Muscle of leg (tissue), 11 donors: ENCODE measurements around the gene SUGCT. TPM values are rescaled to one million over a fixed set of nuclear protein-coding genes. Genes with fewer than 3 reads are reported as not detected.
A peak's percentile ranks its signal among the peaks of the same experiment; 100 is the strongest.

Experiments
- DNase-seq: peaks from one replicate; pipeline ENCODE4 v3.0.0; 2013
- H3K27ac ChIP-seq: one replicate; pipeline ENCODE4 v1.5.1; 2013; ENCODE audit warnings: mild to moderate bottlenecking, low read length, control low read depth
- H3K27me3 ChIP-seq: one replicate; pipeline ENCODE4 v1.6.1; 2013; ENCODE audit warnings: low read length; ENCODE audit not compliant: control insufficient read depth, insufficient read depth
- H3K36me3 ChIP-seq: one replicate; pipeline ENCODE4 v1.6.1; 2013; ENCODE audit warnings: low read length; ENCODE audit not compliant: control insufficient read depth, insufficient read depth
- H3K4me1 ChIP-seq: one replicate; pipeline ENCODE4 v1.6.1; 2013; ENCODE audit warnings: low read length; ENCODE audit not compliant: control insufficient read depth, insufficient read depth
- H3K4me3 ChIP-seq: one replicate; pipeline ENCODE4 v1.5.1; 2013; ENCODE audit warnings: low read length, control low read depth
- H3K9me3 ChIP-seq: replicated peaks from 2 replicates; pipeline ENCODE4 v1.6.1; 2013; ENCODE audit warnings: low read depth, low read length; ENCODE audit not compliant: control insufficient read depth
- WGBS: methylation state at CpG from one replicate; pipeline ENCODE4 v1.1.5; 2013; ENCODE audit warnings: missing lambda C conversion rate; ENCODE audit not compliant: insufficient coverage; 5-methylcytosine and 5-hydroxymethylcytosine counted together
- polyA plus RNA-seq, 8 donors: library from polyadenylated mRNA; unstranded; fragments of 120-200 nt; gene quantifications; one replicate each; pipeline versions ENCODE4 v1.2.1 to v1.2.3, GENCODE V29; 2013; ENCODE audit warnings: inconsistent platforms in 1 of 8, low replicate concordance in 1 of 8; ENCODE audit not compliant: insufficient read length in 8 of 8, insufficient read depth in 1 of 8
- total RNA-seq: library from RNA; stranded (reverse); fragments of 120-200 nt; gene quantifications from one replicate; pipeline ENCODE4 v1.2.4, GENCODE V29; 2013

SUGCT gene
- total and polyA plus RNA-seq, 9 donors: 1.7 to 6.1 (median 3.3) TPM

- DNase-seq: peak; percentile 16
- Histone ChIP-seq H3K4me3 (no peak overlapping the region), H3K4me1 (peaks cover 11% of the 10 kb centered on the region), H3K36me3 (no peaks in the 10 kb centered on the region), H3K27ac (no peak overlapping the region), H3K27me3 (no peaks in the 10 kb centered on the region), H3K9me3 (no peaks in the 10 kb centered on the region)
- WGBS: 95% methylated on average over 8 of the region's 10 CpGs
Observed at GRCh38 chr7:40828686-40829600, 694.1 kb downstream of the SUGCT start.

- Histone ChIP-seq H3K4me3 (no peak overlapping the region), H3K36me3 (no peaks in the 10 kb centered on the region), H3K27me3 (no peaks in the 10 kb centered on the region), H3K9me3 (no peaks in the 10 kb centered on the region), H3K4me1 (no peaks in the 10 kb centered on the region), H3K27ac (no peak overlapping the region)
- no CpG with 5 or more reads among the region's 3 CpGs for WGBS
- peak; percentile 65 for DNase-seq
Observed at GRCh38 chr7:40833191-40833887, 698.5 kb downstream of the SUGCT start.

GRCh38 chr7:40833888-40834234 is 699.1 kb downstream of the SUGCT start:
- no peaks in the 10 kb centered on the region for H3K4me1 ChIP-seq
- H3K9me3 ChIP-seq: no peaks in the 10 kb centered on the region
- H3K36me3 ChIP-seq: no peaks in the 10 kb centered on the region
- H3K27ac ChIP-seq: no peak overlapping the region
- DNase-seq: peak; percentile 28
- H3K27me3 ChIP-seq: no peaks in the 10 kb centered on the region
- WGBS: 71% methylated on average over 1 of the region's 2 CpGs
- no peak overlapping the region for H3K4me3 ChIP-seq

- H3K27ac ChIP-seq: no peak overlapping the region
- no peak for DNase-seq
- no peaks in the 10 kb centered on the region for H3K27me3 ChIP-seq
- WGBS: 100% methylated on average over 1 of the region's 6 CpGs
- H3K36me3 ChIP-seq: no peaks in the 10 kb centered on the region
- H3K4me3 ChIP-seq: no peak overlapping the region
- H3K4me1 ChIP-seq: no peaks in the 10 kb centered on the region
- peaks cover 9% of the 10 kb centered on the region for H3K9me3 ChIP-seq
Observed at GRCh38 chr7:40836218-40836617, 701.4 kb downstream of the SUGCT start.

GRCh38 chr7:40839881-40840280 is 705.1 kb downstream of the SUGCT start:
- Histone ChIP-seq H3K9me3 (peaks cover 9% of the 10 kb centered on the region), H3K27me3 (no peaks in the 10 kb centered on the region), H3K4me3 (no peak overlapping the region), H3K27ac (no peak overlapping the region), H3K4me1 (no peaks in the 10 kb centered on the region), H3K36me3 (no peaks in the 10 kb centered on the region)
- DNase-seq: no peak
- 75% methylated on average over 1 of the region's 3 CpGs for WGBS

- no peak overlapping the region for H3K27ac ChIP-seq
- no peaks in the 10 kb centered on the region for H3K4me1 ChIP-seq
- H3K4me3 ChIP-seq: no peak overlapping the region
- H3K36me3 ChIP-seq: no peaks in the 10 kb centered on the region
- DNase-seq: no peak
- H3K9me3 ChIP-seq: peaks cover 9% of the 10 kb centered on the region
- H3K27me3 ChIP-seq: no peaks in the 10 kb centered on the region
Observed at GRCh38 chr7:40840990-40841389, 706.2 kb downstream of the SUGCT start.

GRCh38 chr7:40842641-40843040 is 707.8 kb downstream of the SUGCT start:
- DNase-seq: no peak
- no peaks in the 10 kb centered on the region for H3K4me1 ChIP-seq
- no peak overlapping the region for H3K4me3 ChIP-seq
- H3K27me3 ChIP-seq: no peaks in the 10 kb centered on the region
- peaks cover 9% of the 10 kb centered on the region for H3K9me3 ChIP-seq
- no peak overlapping the region for H3K27ac ChIP-seq
- no peaks in the 10 kb centered on the region for H3K36me3 ChIP-seq

GRCh38 chr7:40843338-40843985 is 708.7 kb downstream of the SUGCT start:
- WGBS: 92% methylated on average over 8 of the region's 8 CpGs
- Histone ChIP-seq H3K4me3 (no peak overlapping the region), H3K9me3 (peaks cover 9% of the 10 kb centered on the region), H3K4me1 (no peaks in the 10 kb centered on the region), H3K27ac (no peak overlapping the region), H3K36me3 (no peaks in the 10 kb centered on the region), H3K27me3 (no peaks in the 10 kb centered on the region)
- DNase-seq: no peak

- no peaks in the 10 kb centered on the region for H3K27me3 ChIP-seq
- peak; percentile 70 for DNase-seq
- H3K9me3 ChIP-seq: no peaks in the 10 kb centered on the region
- H3K36me3 ChIP-seq: no peaks in the 10 kb centered on the region
- H3K4me1 ChIP-seq: no peaks in the 10 kb centered on the region
- no CpG with 5 or more reads among the region's 6 CpGs for WGBS
- no peak overlapping the region for H3K27ac ChIP-seq
- no peak overlapping the region for H3K4me3 ChIP-seq
Observed at GRCh38 chr7:40845943-40846342, 711.1 kb downstream of the SUGCT start.

GRCh38 chr7:40847921-40848320 is 713.1 kb downstream of the SUGCT start:
- WGBS: no CpG with 5 or more reads among the region's 2 CpGs
- Histone ChIP-seq H3K4me1 (no peaks in the 10 kb centered on the region), H3K27ac (no peak overlapping the region), H3K27me3 (no peaks in the 10 kb centered on the region), H3K4me3 (no peak overlapping the region), H3K36me3 (no peaks in the 10 kb centered on the region), H3K9me3 (no peaks in the 10 kb centered on the region)
- no peak for DNase-seq
